NCI-H2227 (cell line): ENCODE measurements around the gene ASZ1.

Experiments used
- DNase-seq: peaks from one replicate; lab custom pipeline; 2025; ENCODE audit not compliant: unreplicated experiment; lab: John Stamatoyannopoulos, UW

ASZ1 gene

GRCh38 chr7:117403737-117404136 lies 23.6 kb downstream of the ASZ1 start:
- no peak for DNase-seq

GRCh38 chr7:117402109-117402508 lies 25.2 kb downstream of the ASZ1 start:
- no peak for DNase-seq

DNA sequence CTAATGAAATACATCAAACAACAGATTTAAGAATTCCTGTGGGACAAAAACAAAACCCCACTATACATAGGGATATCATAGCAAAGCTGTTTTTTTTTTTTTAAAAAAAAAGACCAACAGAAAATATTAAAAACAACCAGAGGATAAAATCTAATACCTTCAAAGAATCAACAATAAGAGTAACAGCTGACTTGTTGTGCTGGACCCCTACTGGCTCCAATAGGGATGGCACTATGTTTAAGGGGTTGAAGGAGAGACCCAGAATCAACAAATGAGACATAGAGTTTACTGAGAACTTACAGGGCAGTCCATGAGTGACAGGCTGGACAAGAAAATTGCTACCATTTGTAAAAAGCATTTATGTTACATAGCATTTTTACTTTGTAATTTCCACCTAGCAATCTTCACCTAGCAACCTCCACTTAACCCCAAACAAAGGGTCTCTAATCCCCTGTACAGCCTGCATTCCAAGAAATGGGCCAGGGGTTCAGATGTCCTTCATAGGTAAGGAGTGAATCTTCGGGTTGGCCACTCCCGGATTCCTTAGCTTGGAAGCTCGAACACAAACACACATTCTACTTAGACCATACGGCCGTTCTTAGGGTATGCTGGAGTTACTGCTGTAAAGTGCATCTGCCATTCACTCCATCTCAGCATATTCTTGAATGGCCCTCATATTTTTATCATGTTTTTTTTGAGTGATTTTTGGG lies 25.8 kb downstream of the ASZ1 start:
- DNase-seq: no peak

DNA sequence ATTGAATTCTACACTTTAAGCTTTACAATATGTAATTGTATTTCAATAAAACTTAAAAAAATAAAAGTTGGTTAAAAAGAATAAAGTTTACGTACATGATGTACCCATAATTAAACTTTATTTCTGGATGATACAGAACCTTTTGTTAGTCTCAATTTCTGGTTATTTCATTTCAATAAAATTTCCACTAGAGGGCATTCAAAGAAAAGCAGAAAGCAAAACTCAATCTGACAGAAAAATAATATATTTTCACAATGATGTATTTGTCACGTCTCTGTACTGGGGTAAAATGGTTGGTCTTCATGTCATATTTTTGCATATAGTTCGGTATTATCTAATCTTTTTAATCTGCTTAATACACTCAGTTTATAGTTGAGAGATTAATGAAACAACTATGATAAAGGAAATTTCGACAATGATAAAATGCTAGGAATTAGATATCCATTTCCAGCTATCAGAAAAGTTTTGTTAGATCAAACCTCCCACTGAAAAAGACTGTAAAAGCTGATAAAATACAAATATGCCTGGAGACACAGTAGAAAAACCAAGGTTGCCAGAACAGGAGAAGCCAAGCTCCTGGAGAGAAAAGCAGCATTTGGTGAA lies 27.4 kb downstream of the ASZ1 start:
- no peak for DNase-seq

- no peak for DNase-seq
Observed at GRCh38 chr7:117395743-117396142, 31.6 kb downstream of the ASZ1 start.

- no peak for DNase-seq
Observed at GRCh38 chr7:117393781-117394180, 33.5 kb downstream of the ASZ1 start.

GRCh38 chr7:117389871-117390270 lies 37.4 kb downstream of the ASZ1 start:
- no peak for DNase-seq

- no peak for DNase-seq
Observed at GRCh38 chr7:117386110-117386706, 41.1 kb downstream of the ASZ1 start.

DNA sequence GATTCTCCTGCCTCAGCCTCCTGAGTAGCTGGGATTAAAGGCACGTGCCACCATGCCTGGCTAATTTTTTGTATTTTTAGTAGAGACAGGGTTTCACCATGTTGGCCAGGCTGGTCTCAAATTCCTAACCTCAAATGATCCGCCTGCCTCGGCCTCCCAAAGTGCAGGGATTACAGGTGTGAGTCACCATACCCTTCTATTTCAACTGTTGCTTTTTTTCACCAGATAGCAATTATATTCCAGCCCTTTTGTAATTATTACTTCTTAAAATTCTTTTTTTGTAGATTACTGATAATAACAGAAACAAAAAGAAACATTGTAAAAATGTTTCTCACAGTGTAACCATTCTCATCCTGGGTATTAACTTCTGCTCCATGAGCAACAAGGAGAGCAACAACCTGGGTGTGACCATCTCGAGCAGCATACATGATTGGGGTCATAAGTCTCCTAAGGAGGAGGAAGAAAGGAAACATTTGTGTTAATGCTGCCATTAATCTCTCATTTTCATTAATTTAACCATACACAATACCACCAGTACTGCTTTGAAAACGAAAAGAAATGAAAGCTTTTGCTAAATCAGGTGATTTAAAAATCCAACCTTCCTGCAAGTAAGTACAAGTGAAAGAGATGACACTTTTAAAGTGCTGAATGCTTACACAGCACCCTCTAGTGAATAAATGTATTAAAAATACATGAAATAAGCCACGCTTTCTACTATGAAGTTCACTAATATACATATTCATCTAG lies 41.8 kb downstream of the ASZ1 start:
- DNase-seq: peak; percentile 4

DNA sequence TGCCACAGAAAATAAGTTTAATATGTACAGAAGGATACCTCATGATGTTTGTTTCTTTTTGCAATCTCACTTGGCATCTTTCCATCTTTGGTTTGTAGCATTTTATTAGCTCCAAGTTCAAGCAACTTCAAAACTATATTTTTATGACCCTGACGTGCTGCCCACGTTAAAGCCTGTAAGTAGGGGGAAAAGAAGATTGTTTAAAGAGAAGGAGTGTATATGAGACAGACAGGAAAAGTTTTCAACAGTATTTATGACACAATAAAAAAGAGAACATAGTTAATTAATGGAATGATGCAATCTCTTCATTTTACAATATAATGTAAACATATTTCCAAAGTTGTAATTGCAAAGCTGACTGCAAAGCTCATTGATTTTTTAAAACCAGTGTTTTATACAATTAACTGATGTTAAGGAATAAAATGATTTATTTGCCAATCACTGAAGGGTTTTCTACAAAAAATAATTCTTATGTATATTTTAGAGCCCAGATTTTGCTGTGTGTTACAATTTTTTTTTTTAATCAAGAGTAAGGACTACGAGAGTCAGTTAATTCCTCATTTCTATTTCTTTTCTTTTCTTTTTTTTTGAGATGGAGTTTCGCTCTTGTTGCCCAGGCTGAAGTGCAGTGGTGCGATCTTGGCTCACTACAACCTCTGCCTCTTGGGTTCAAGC lies 42.5 kb downstream of the ASZ1 start:
- DNase-seq: no peak

DNA sequence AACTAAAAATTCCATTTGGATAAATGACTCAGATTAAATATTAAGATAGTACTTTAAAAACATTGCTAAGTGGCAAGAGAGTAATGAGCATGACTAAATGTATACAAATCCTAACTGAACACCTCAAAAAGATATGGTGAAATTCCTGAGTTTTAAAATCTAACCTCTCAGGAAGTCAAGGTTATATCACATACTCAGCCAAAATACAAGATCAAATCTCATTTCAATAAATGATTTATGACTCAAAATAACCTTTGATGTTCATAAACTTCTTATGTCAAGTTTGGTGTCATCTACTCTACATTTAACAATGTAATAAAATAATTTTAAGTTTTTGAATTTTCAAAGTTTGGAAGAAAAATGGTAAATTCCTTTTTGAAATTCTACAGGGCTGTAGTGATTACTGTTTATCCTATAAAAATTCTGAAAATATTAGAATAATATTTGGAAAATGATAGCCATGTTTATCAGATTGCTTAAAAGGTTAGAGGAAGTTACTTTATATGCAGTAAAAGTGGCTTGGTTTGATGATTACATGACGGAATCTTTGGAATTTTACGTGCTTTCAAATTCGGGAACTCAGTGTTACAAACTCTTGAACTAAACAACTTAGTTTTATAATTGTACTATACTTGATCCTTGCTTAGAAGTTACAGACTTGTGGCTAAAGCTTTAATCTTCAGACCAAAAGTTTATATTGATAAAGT lies 43.7 kb downstream of the ASZ1 start:
- no peak for DNase-seq

DNA sequence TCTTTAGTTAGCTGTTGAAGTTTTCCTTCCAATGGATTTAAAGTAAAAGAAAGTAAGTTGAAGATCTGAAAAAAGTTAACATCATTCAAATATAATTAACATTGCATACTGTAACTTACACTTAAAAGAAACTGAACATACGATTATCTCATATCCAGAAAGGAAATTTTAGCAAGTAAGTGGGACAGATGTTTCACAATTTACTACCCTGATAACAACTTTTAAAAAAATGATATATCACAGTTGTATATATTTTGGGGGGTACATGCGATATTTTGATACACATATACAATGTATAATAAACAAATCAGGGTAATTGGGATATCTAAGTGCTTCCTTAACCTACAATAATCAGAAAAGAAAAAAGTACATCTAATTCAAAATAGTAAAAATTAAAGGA lies 44.2 kb downstream of the ASZ1 start:
- DNase-seq: no peak

- DNase-seq: no peak
Observed at GRCh38 chr7:117381362-117381761, 45.9 kb downstream of the ASZ1 start.

DNA sequence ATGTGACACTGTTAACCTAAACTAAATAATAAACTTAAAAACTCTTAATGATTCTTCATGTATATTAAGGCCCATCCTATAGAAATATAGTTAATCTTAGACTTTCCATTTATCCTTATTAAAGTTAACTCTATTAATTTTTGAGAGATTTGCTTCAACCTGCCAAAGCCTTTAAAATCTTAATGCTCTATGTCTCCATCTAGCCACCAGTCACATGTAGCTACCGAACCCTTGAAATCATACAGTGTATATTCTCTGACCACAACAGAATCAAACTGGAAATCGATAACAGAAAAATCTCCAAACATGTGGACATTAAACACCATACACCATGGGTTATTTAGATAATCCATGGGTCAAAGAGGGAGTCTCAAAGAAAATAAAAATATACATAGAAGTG lies 51.9 kb downstream of the ASZ1 start:
- no peak for DNase-seq

GRCh38 chr7:117372073-117372472 lies 55.2 kb downstream of the ASZ1 start:
- DNase-seq: no peak

DNA sequence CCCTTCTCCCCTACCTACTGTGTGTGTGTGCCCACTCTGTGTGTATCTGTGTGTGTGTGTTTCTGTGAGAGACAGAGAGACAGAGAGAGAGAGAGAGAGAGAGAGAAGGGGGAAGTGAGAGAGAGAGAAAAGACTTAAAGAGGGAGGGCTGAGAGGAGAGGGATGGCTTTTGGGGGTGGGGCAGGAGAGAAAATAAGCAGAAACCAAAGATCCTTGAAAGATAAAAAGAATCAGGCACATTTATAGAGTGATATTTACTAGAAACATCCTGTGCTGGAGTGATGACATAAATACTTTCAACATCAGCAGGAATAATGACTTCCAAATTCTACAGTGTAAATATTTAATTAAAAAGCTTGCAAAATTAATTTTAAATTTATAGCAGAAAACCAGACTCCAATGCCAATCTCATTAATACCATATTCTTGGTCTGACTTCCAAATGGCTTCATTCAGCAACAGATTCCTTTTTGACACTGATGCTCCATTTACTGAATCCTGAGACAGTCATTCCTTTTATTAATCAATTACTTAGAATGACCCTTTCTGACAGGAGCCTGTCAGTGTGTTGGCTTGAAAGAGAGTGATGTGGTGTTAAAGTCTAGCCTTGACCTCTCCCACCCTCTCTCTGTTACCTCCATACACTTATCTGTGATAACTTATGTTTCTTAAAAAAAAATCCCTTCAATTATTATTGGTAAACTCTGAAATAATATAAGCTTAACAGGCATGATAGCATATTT lies 62.8 kb downstream of the ASZ1 start:
- DNase-seq: no peak

GRCh38 chr7:117362294-117362888 lies 64.9 kb downstream of the ASZ1 start:
- no peak for DNase-seq

DNA sequence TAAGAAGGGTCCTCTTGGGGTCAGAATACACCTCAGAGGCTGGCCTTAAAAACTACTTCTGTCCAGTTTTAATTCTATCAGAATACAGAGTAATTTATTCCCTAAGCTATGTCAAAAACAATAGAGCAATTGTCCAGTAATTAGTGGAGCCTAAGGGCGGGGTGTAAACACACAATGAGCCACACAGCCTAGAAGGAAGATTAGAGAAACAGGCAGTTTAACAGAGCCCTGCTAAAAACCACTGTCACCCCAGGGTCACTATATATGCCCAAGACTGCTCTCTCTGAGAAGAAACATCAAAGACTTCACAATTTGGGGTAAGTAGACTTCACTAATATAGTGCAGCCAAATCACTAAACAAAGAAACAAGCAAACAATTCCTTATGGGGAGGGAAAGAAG lies 77.3 kb downstream of the ASZ1 start:
- no peak for DNase-seq

DNA sequence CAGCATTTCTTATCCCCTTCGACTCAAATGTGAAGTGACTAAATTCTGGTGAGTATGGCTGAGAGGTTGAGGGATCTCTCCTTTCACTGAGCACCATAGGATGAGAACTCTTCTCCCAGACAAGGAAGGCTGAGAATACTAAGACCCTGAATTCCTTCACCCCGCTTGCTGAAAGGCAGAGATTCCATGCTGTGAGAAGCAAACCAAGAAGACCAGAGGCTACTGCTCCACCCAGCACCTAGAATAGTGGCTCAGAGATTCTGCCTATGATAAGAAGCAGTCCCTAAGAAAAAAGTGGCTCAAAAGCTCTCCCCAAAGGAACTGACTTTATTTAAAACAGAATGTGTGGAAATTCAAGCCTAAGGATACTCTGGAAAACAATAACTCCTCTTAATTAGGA lies 77.7 kb downstream of the ASZ1 start:
- no peak for DNase-seq
